Articular chondrocyte of knee joint (primary cell): Measurements from ENCODE around the gene GABRP. TPM values are rescaled to one million over a fixed set of nuclear protein-coding genes. Genes with fewer than 3 reads are reported as not detected.

Experiments
- total RNA-seq: library from RNA; depleted of rRNA; stranded (reverse); fragments of >200 nt; gene quantifications from 2 replicates; pipeline ENCODE4 v1.2.3, GENCODE V29; 2012

The GABRP gene
- total RNA-seq: 0.11 TPM in 1 of 2 replicates, not detected in the other

GRCh38 chr5:170783498-170784247 is at the start of gene GABRP:
TSS of gene GABRP (plus strand) at chr5:170783725. CDS start at chr5:170788616, 4,891 bp downstream.

GRCh38 chr5:170861917-170862766 is 78.6 kb downstream of the GABRP start, which contains the start of gene RANBP17:
TSS of gene RANBP17 (plus strand) at chr5:170862018.

Other genes starting within 250 kb of the GABRP start
- gene RANBP17, start 78.3 kb downstream of the GABRP start, total RNA-seq: 27.3 and 28.6 TPM in 2 replicates